Central memory CD8-positive, alpha-beta T cell (primary cell): ENCODE results near the gene SLC19A1.
"Not testable (repeated sequence)": the region's sequence is repeated elsewhere in the genome, so short reads cannot be mapped to it uniquely, and the experiment has no call there.

Experiments used
- ATAC-seq: fragments of 150-1000 bp; cut with Tn5 transposase; replicated peaks from 2 replicates; pipeline ENCODE4 v1.10.0; 2022; ENCODE audit warnings: mild to moderate bottlenecking, moderate FRiP score, moderate number of reproducible peaks; ENCODE audit not compliant: poor library complexity, severe bottlenecking; ENCODE audit errors: extremely low read depth
- DNase-seq, 2 donors: peaks; one replicate each; pipeline ENCODE4 v3.0.0; 2021; ENCODE audit warnings: low spot score in 2 of 2
- H3K27ac Mint-ChIP-seq: one replicate; pipeline ENCODE4 v1.8.0; 2022; ENCODE audit warnings: low read depth, mild to moderate bottlenecking, moderate library complexity, mixed read lengths
- H3K27me3 Mint-ChIP-seq: one replicate; pipeline ENCODE4 v1.8.0; 2022; ENCODE audit warnings: mixed read lengths
- H3K36me3 Mint-ChIP-seq: one replicate; pipeline ENCODE4 v1.8.0; 2022; ENCODE audit warnings: mild to moderate bottlenecking, moderate library complexity, mixed read lengths; ENCODE audit not compliant: insufficient read depth
- H3K4me1 Mint-ChIP-seq: one replicate; pipeline ENCODE4 v1.8.0; 2022; ENCODE audit warnings: mixed read lengths
- H3K4me3 Mint-ChIP-seq: one replicate; pipeline ENCODE4 v1.8.0; 2022; ENCODE audit warnings: mild to moderate bottlenecking, moderate library complexity, mixed read lengths
- H3K9me3 Mint-ChIP-seq: one replicate; pipeline ENCODE4 v1.8.0; 2022; ENCODE audit warnings: mixed read lengths

Gene SLC19A1

GRCh38 chr21:45502600-45502999, 39.6 kb downstream of the SLC19A1 start:
- no peak overlapping the region for H3K27ac Mint-ChIP-seq
- no peak overlapping the region for H3K4me3 Mint-ChIP-seq
- DNase-seq, result no peak
- no peaks in the 10 kb centered on the region for H3K9me3 Mint-ChIP-seq
- no peaks in the 10 kb centered on the region for H3K36me3 Mint-ChIP-seq
- H3K4me1 Mint-ChIP-seq, result no peaks in the 10 kb centered on the region
- H3K27me3 Mint-ChIP-seq, result no peaks in the 10 kb centered on the region
- ATAC-seq, result no peak

DNA sequence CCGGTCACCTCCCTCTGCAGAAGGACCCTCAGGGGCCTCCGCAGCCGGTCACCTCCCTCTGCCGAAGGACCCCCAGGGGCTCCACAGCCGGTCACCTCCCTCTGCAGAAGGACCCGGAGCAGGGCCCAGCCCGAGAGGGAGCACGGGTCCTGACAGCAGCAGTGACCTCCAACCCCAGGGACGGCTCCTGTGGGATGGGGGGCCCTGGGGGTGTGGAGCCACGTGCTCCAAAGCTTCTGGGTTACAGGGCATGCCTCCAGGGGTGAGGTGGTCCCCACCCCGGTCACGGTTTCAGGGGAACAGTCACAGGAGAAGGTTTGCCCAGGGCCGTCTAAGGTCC, 40.3 kb downstream of the SLC19A1 start:
- no peak overlapping the region for H3K27ac Mint-ChIP-seq
- no peaks in the 10 kb centered on the region for H3K36me3 Mint-ChIP-seq
- no peak overlapping the region for H3K4me3 Mint-ChIP-seq
- ATAC-seq (no peak), DNase-seq (no peak)
- H3K4me1 Mint-ChIP-seq, result no peaks in the 10 kb centered on the region
- no peaks in the 10 kb centered on the region for H3K9me3 Mint-ChIP-seq
- H3K27me3 Mint-ChIP-seq, result no peaks in the 10 kb centered on the region

DNA sequence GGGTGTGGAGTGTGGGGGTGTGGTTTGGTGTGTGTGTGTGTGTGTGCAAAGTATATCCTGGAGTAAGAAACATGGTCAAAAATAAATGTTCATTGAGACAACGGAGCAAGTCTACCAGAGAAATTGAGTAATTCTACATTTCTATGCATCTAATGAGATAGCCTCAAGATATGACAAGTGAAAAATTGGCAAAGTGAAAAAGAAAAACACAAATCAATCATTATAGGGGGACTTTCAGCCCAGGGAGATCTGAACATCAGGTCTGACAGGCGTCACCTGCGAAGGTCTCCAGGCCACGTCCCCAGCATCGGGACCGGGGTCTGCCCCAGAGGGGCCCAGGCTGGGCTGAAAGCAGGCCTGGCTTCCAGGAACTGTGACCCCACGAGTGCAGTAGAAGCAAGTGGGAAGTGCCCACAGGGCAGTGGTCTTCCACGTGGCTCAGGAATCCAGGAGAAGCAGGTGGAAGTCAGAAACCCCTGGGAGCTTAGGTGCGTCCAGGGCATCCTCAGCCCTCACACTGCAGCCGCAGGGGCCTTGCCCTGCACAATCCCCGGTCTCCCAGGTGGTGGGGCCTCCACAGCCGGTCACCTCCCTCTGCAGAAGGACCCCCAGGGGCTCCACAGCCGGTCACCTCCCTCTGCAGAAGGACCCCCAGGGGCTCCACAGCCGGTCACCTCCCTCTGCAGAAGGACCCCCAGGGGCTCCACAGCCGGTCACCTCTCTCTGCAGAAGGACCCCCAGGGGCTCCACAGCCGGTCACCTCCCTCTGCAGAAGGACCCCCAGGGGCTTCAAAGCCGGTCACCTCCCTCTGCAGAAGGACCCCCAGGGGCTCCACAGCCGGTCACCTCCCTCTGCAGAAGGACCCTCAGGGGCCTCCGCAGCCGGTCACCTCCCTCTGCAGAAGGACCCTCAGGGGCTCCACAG, 40.9 kb downstream of the SLC19A1 start:
- not testable (repeated sequence) for H3K4me1 Mint-ChIP-seq, H3K9me3 Mint-ChIP-seq, DNase-seq, H3K4me3 Mint-ChIP-seq, ATAC-seq, H3K27ac Mint-ChIP-seq, H3K36me3 Mint-ChIP-seq, H3K27me3 Mint-ChIP-seq

DNA sequence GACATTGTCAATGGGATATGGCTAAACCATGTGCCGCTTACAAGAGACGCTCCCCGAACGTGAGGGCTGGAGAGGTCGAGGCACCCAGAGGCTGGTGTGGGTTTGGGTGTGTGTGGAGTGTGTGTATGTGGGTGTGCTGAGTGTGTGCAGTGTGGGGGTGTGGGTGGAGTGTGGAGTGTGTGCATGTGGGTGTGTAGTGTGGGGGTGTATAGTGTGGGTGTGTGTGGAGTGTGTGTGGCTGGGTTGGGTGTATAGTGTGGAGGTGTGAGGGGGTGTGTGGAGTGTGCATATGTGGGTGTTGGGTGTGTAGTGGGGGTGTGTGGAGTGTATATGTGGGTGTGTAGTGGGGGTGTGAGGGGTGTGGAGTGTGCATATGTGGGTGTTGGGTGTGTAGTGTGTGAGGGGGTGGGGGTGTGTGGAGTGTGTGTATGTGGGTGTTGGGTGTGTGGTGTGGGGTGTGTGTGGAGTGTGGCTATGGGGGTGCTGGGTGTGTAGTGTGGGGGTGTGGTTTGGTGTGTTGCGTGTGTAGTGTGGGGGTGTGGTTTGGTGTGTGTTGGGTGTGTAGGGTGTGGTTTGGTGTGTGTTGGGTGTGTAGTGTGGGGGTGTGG, 42.2 kb downstream of the SLC19A1 start:
- no peak overlapping the region for H3K4me3 Mint-ChIP-seq
- no peak overlapping the region for H3K27ac Mint-ChIP-seq
- no peaks in the 10 kb centered on the region for H3K9me3 Mint-ChIP-seq
- no peaks in the 10 kb centered on the region for H3K27me3 Mint-ChIP-seq
- H3K36me3 Mint-ChIP-seq, result no peaks in the 10 kb centered on the region
- DNase-seq, result no peak
- no peaks in the 10 kb centered on the region for H3K4me1 Mint-ChIP-seq
- ATAC-seq, result no peak

GRCh38 chr21:45499201-45499750, 43.0 kb downstream of the SLC19A1 start:
- H3K9me3 Mint-ChIP-seq, result no peaks in the 10 kb centered on the region
- no peaks in the 10 kb centered on the region for H3K36me3 Mint-ChIP-seq
- no peak overlapping the region for H3K4me3 Mint-ChIP-seq
- no peaks in the 10 kb centered on the region for H3K4me1 Mint-ChIP-seq
- ATAC-seq, result no peak
- H3K27me3 Mint-ChIP-seq, result no peaks in the 10 kb centered on the region
- no peak for DNase-seq
- H3K27ac Mint-ChIP-seq, result no peak overlapping the region

- H3K4me3 Mint-ChIP-seq, result no peak overlapping the region
- DNase-seq (no peak), ATAC-seq (no peak)
- no peaks in the 10 kb centered on the region for H3K9me3 Mint-ChIP-seq
- H3K27me3 Mint-ChIP-seq, result no peaks in the 10 kb centered on the region
- no peaks in the 10 kb centered on the region for H3K36me3 Mint-ChIP-seq
- no peaks in the 10 kb centered on the region for H3K4me1 Mint-ChIP-seq
- H3K27ac Mint-ChIP-seq, result no peak overlapping the region
Measured at GRCh38 chr21:45498646-45499000, 43.6 kb downstream of the SLC19A1 start.

GRCh38 chr21:45497846-45498645, 44.2 kb downstream of the SLC19A1 start:
- H3K9me3 Mint-ChIP-seq, result no peaks in the 10 kb centered on the region
- H3K4me3 Mint-ChIP-seq, result no peak overlapping the region
- DNase-seq (no peak), ATAC-seq (no peak)
- H3K36me3 Mint-ChIP-seq, result no peaks in the 10 kb centered on the region
- no peaks in the 10 kb centered on the region for H3K4me1 Mint-ChIP-seq
- no peak overlapping the region for H3K27ac Mint-ChIP-seq
- H3K27me3 Mint-ChIP-seq, result no peaks in the 10 kb centered on the region

DNA sequence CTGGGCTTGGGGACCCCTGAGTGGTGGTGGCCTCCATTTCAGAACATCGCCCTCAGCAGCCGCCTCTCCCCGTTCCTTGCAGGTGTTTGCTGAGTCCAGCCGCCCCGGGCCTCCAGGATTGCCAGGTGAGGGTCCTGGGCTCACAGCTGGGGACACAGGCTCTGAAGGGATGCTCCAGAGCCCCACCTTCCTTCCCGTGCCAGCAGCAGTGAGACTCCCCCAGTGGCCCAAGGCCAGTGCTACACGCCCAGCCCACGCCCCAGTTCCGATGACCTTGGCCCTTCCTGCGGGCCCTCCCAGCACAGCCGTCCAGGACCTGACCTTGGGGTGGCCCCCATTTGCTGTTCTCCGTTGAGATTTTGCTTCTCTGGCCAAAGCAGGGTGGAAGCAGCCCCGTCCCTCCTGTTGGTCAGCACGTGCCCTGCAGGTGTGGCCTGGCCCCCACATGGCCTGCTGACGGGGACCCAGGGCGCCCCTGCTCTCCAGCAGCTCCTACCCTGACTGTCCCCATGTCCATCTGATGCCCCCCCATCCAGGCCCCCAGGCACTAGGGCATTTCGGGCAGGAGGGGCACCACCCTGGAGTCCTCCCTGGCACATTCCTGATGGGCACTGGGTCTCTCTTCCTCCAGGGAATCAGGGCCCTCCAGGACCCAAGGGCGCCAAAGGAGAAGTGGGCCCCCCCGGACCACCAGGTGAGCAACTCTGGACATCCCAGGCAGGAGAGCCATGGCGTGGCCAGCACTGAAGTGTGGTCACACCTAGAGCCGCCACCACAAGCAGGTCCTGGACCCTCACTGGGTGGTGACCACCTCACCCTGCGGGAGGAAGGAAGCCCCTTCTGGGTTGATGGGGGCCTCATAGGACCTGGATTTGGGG, 45.0 kb downstream of the SLC19A1 start:
- Mint-ChIP-seq H3K4me1 (no peaks in the 10 kb centered on the region), H3K36me3 (no peaks in the 10 kb centered on the region), H3K27ac (no peak overlapping the region), H3K4me3 (no peak overlapping the region), H3K27me3 (no peaks in the 10 kb centered on the region), H3K9me3 (no peaks in the 10 kb centered on the region)
- DNase-seq, result no peak
- ATAC-seq, result no peak

DNA sequence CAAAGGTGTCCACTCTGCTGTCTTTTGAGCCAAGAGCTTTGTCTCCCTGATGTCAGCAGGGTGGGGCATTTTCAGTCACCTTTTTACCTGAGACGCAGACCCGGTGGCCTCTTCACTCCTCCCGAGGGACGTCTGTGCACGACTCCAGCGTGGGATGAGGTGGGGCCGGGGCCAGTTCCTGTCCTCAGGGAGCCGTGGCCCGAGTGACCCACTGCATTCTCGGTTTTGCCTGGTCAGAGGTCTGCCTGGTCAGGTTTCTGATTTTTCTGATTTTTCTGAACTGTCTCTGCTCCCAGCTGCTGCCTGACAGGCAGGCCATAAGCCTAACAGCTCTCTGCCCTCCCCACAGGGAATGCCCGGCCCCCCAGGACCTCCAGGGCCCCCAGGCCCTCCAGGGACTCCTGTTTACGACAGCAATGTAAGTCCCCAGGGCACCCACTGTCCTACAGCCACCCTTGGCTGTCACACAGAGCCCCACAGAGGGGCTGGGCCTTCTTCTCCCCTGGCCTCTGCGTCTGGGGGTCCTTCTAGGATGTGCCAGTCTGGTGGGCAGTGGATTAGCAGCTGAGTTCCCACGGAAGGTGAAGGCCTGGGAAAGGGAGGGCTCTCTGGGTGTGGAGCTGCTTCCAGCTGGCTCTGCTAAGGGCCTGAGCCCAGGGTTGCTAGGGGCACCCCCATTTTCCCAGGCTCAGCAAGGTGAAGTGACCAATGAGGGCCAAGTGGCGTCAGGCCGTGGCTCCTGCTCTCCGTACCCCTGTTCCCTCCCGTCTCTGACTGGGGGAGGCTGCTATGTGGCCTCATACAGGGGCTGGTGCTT, 45.9 kb downstream of the SLC19A1 start:
- DNase-seq, result no peak
- no peak overlapping the region for H3K27ac Mint-ChIP-seq
- H3K4me1 Mint-ChIP-seq, result no peaks in the 10 kb centered on the region
- H3K4me3 Mint-ChIP-seq, result no peak overlapping the region
- H3K9me3 Mint-ChIP-seq, result no peaks in the 10 kb centered on the region
- no peaks in the 10 kb centered on the region for H3K36me3 Mint-ChIP-seq
- no peaks in the 10 kb centered on the region for H3K27me3 Mint-ChIP-seq
- ATAC-seq, result no peak

- Mint-ChIP-seq H3K27me3 (no peaks in the 10 kb centered on the region), H3K4me1 (no peaks in the 10 kb centered on the region), H3K27ac (no peak overlapping the region), H3K36me3 (no peaks in the 10 kb centered on the region), H3K9me3 (no peaks in the 10 kb centered on the region), H3K4me3 (no peak overlapping the region)
- DNase-seq, result no peak
- ATAC-seq, result no peak
Measured at GRCh38 chr21:45494851-45495680, 47.2 kb downstream of the SLC19A1 start.
